CD4-positive, alpha-beta T cell treated with Interferon gamma for 1 hour (primary cell): ENCODE data around the gene SOX12.
"Not testable (repeated sequence)": the region's sequence is repeated elsewhere in the genome, so short reads cannot be mapped to it uniquely, and the experiment has no call there.

Experiments used
- DNase-seq: peaks from one replicate; pipeline ENCODE4 v3.0.0-alpha.2; 2020

The SOX12 gene

GRCh38 chr20:363319-364078 lies 38.1 kb downstream of the SOX12 start:
- no peak for DNase-seq

- DNase-seq, result no peak
Measured at GRCh38 chr20:364905-365794, 39.8 kb downstream of the SOX12 start.

GRCh38 chr20:366041-366718 lies 40.8 kb downstream of the SOX12 start:
- DNase-seq, result no peak

- DNase-seq, result no peak
Measured at GRCh38 chr20:366719-367485, 41.5 kb downstream of the SOX12 start.

GRCh38 chr20:367486-367887 lies 42.1 kb downstream of the SOX12 start:
- DNase-seq, result no peak

- DNase-seq, result no peak
Measured at GRCh38 chr20:368915-369314, 43.6 kb downstream of the SOX12 start.

GRCh38 chr20:370151-370600 lies 44.8 kb downstream of the SOX12 start:
- no peak for DNase-seq

GRCh38 chr20:370977-371754 lies 45.8 kb downstream of the SOX12 start:
- DNase-seq, result no peak

- DNase-seq, result peak; percentile 70
Measured at GRCh38 chr20:371755-372542, 46.6 kb downstream of the SOX12 start.

- DNase-seq, result not testable (repeated sequence)
Measured at GRCh38 chr20:372543-373082, 47.3 kb downstream of the SOX12 start.

- peak; percentile 65 for DNase-seq
Measured at GRCh38 chr20:373171-373890, 48.0 kb downstream of the SOX12 start.

- no peak for DNase-seq
Measured at GRCh38 chr20:375265-375889, 50.0 kb downstream of the SOX12 start.

- DNase-seq, result no peak
Measured at GRCh38 chr20:376089-376488, 50.7 kb downstream of the SOX12 start.

- DNase-seq, result no peak
Measured at GRCh38 chr20:376750-377149, 51.4 kb downstream of the SOX12 start.

- DNase-seq, result not testable (repeated sequence)
Measured at GRCh38 chr20:377578-377977, 52.2 kb downstream of the SOX12 start.

GRCh38 chr20:378961-379336 lies 53.6 kb downstream of the SOX12 start:
- no peak for DNase-seq
